Vagina (tissue), 2 donors: ENCODE measurements around the gene ERBB4. TPM values are rescaled to one million over a fixed set of nuclear protein-coding genes. Genes with fewer than 3 reads are reported as not detected.

ENCODE experiments used
- DNase-seq, 2 donors: peaks; one replicate each; pipeline ENCODE4 v3.0.0-alpha.2; 2017; ENCODE audit errors: extremely low spot score in 2 of 2
- H3K27ac ChIP-seq: fragments of 200-600 bp; sonication (generic); one replicate; pipeline ENCODE4 v1.5.1; 2019
- H3K27me3 ChIP-seq: fragments of 200-600 bp; sonication (generic); one replicate; pipeline ENCODE4 v1.5.1; 2019
- H3K36me3 ChIP-seq, 2 donors: fragments of 200-600 bp; sonication (generic); one replicate each; pipeline ENCODE4 v1.5.1; 2017 to 2019
- H3K4me1 ChIP-seq: fragments of 200-600 bp; sonication (generic); one replicate; pipeline ENCODE4 v1.5.1; 2019
- H3K4me3 ChIP-seq, 2 donors: fragments of 200-600 bp; sonication (generic); 1 replicate in 1 of 2; 2 replicates in 1 of 2; pipeline ENCODE4 v1.5.1; 2016 to 2019
- H3K9me3 ChIP-seq: fragments of 200-600 bp; sonication (generic); one replicate; pipeline ENCODE4 v1.5.1; 2019
- CTCF ChIP-seq, 3 experiments: fragments of 450-650 bp in 2 of 3; fragments of 200-600 bp in 1 of 3; sonication (generic) in 1 of 3; IDR thresholded peaks; one replicate each; pipeline ENCODE4 v1.5.1; 2017 to 2019; ENCODE audit warnings: antibody characterized with exemption in 3 of 3, mild to moderate bottlenecking in 2 of 3, moderate library complexity in 2 of 3
- POLR2A ChIP-seq, 2 donors: fragments of 450-650 bp; IDR thresholded peaks; one replicate each; pipeline ENCODE4 v1.6.1; 2017; ENCODE audit warnings: antibody characterized with exemption in 2 of 2, mild to moderate bottlenecking in 2 of 2, moderate library complexity in 2 of 2
- POLR2AphosphoS5 ChIP-seq, 2 donors: sonication (generic); formaldehyde crosslinking; IDR thresholded peaks; one replicate each; pipeline ENCODE4 v1.9.0; 2017; ENCODE audit warnings: antibody characterized with exemption in 2 of 2, mild to moderate bottlenecking in 2 of 2, low read depth in 1 of 2; ENCODE audit not compliant: insufficient read depth in 1 of 2
- intact Hi-C: fragments of 100-400 bp; cut with DNase I; formaldehyde crosslinking; loops from one replicate; pipeline ENCODE4 v1.15.1; 2023
- total RNA-seq: library from RNA; depleted of rRNA; stranded (reverse); fragments of >200 nt; gene quantifications from one replicate; pipeline ENCODE4 v1.2.3, GENCODE V29; 2016

The ERBB4 gene
- total RNA-seq, 1 donor from 2014 or later = 0.25 TPM

GRCh38 chr2:211982162-211982561, 556.4 kb downstream of the ERBB4 start:
- intact Hi-C loops = no loop called here

GRCh38 chr2:211981451-211981850, 557.2 kb downstream of the ERBB4 start:
- Histone ChIP-seq H3K27me3 (no peaks in the 10 kb centered on the region), H3K9me3 (no peaks in the 10 kb centered on the region), H3K36me3 (no peaks in the 10 kb centered on the region), H3K27ac (no peak overlapping the region), H3K4me3 (no peak overlapping the region), H3K4me1 (no peaks in the 10 kb centered on the region)
- DNase-seq = no peak
- TF ChIP-seq POLR2AphosphoS5 (IDR thresholded peaks at IDR 0.05; ENCODE audit: insufficient read depth in 1 of 2, low read depth in 1 of 2) = no peak
- TF ChIP-seq CTCF (IDR thresholded peaks at IDR 0.05) = no peak
- no peak for TF ChIP-seq POLR2A (IDR thresholded peaks at IDR 0.05)
- intact Hi-C loops = no loop called here

More at GRCh38 chr2:211982162-211982561, 556.4 kb downstream of the ERBB4 start:
- Histone ChIP-seq H3K27me3 (no peaks in the 10 kb centered on the region), H3K4me1 (no peaks in the 10 kb centered on the region), H3K4me3 (no peak overlapping the region), H3K27ac (no peak overlapping the region), H3K36me3 (no peaks in the 10 kb centered on the region), H3K9me3 (no peaks in the 10 kb centered on the region)
- DNase-seq = no peak
- no peak for TF ChIP-seq CTCF (IDR thresholded peaks at IDR 0.05)
- no peak for TF ChIP-seq POLR2A (IDR thresholded peaks at IDR 0.05)
- TF ChIP-seq POLR2AphosphoS5 (IDR thresholded peaks at IDR 0.05; ENCODE audit: insufficient read depth in 1 of 2, low read depth in 1 of 2) = no peak

- intact Hi-C loops = no loop called here
- Histone ChIP-seq H3K9me3 (no peaks in the 10 kb centered on the region), H3K4me3 (no peak overlapping the region), H3K27ac (no peak overlapping the region), H3K27me3 (no peaks in the 10 kb centered on the region), H3K4me1 (no peaks in the 10 kb centered on the region), H3K36me3 (no peaks in the 10 kb centered on the region)
- DNase-seq = no peak
- TF ChIP-seq POLR2A (IDR thresholded peaks at IDR 0.05) (no peak), POLR2AphosphoS5 (IDR thresholded peaks at IDR 0.05; ENCODE audit: insufficient read depth in 1 of 2, low read depth in 1 of 2) (no peak), CTCF (IDR thresholded peaks at IDR 0.05) (no peak)
These were observed 562.5 kb downstream of the ERBB4 start for GRCh38 chr2:211976076-211976475.

GRCh38 chr2:211967234-211967633, 571.4 kb downstream of the ERBB4 start:
- no peak overlapping the region for H3K27ac ChIP-seq
- intact Hi-C loops = no loop called here

More at GRCh38 chr2:211967234-211967633, 571.4 kb downstream of the ERBB4 start:
- no peak overlapping the region for H3K4me3 ChIP-seq
- DNase-seq = no peak
- TF ChIP-seq CTCF (IDR thresholded peaks at IDR 0.05) (no peak), POLR2AphosphoS5 (IDR thresholded peaks at IDR 0.05; ENCODE audit: insufficient read depth in 1 of 2, low read depth in 1 of 2) (no peak), POLR2A (IDR thresholded peaks at IDR 0.05) (no peak)
- H3K27me3 ChIP-seq = no peaks in the 10 kb centered on the region
- no peaks in the 10 kb centered on the region for H3K4me1 ChIP-seq
- no peaks in the 10 kb centered on the region for H3K36me3 ChIP-seq
- no peaks in the 10 kb centered on the region for H3K9me3 ChIP-seq
